ENCODE results near the gene ORC5.

The ORC5 gene

DNA sequence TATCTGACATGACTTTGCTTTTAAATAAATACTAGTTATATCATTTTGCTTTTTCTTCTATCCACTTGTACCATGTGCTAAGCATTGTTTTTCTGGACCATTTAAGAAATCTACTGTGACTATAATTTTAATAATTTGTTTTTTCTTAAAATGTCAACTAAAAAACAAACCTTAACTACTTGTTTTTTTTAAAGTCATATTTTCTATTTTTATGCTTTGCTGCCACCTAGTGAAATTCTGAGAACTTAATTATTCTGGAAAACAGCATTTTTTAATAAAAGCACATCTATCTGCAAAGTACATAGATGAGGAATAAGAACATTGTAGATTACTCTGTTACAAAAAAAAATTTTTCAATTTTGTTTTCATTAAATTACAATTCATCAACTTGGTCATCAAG is 47.4 kb downstream of the ORC5 start:
- Histone ChIP-seq H3K27me3 (ENCODE audit: insufficient read depth, poor library complexity, severe bottlenecking) (no peaks in the 10 kb centered on the region), H3K4me1 (ENCODE audit: insufficient read depth, poor library complexity, severe bottlenecking) (no peaks in the 10 kb centered on the region), H3K9me3 (ENCODE audit: severe bottlenecking) (no peaks in the 10 kb centered on the region), H3K4me3 (ENCODE audit: severe bottlenecking) (no peak overlapping the region), H3K27ac (ENCODE audit: poor library complexity, severe bottlenecking) (no peak overlapping the region), H3K36me3 (ENCODE audit: low read depth) (peaks cover 42% of the 10 kb centered on the region)
- TF ChIP-seq, protein P1, sequence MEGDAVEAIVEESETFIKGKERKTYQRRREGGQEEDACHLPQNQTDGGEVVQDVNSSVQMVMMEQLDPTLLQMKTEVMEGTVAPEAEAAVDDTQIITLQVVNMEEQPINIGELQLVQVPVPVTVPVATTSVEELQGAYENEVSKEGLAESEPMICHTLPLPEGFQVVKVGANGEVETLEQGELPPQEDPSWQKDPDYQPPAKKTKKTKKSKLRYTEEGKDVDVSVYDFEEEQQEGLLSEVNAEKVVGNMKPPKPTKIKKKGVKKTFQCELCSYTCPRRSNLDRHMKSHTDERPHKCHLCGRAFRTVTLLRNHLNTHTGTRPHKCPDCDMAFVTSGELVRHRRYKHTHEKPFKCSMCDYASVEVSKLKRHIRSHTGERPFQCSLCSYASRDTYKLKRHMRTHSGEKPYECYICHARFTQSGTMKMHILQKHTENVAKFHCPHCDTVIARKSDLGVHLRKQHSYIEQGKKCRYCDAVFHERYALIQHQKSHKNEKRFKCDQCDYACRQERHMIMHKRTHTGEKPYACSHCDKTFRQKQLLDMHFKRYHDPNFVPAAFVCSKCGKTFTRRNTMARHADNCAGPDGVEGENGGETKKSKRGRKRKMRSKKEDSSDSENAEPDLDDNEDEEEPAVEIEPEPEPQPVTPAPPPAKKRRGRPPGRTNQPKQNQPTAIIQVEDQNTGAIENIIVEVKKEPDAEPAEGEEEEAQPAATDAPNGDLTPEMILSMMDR (IDR thresholded peaks at IDR 0.05; ENCODE audit: poor library complexity, severe bottlenecking), result peak; percentile 65
- DNase-seq (ENCODE audit: low spot score) (no peak), ATAC-seq (ENCODE audit: low read depth) (no peak)

DNA sequence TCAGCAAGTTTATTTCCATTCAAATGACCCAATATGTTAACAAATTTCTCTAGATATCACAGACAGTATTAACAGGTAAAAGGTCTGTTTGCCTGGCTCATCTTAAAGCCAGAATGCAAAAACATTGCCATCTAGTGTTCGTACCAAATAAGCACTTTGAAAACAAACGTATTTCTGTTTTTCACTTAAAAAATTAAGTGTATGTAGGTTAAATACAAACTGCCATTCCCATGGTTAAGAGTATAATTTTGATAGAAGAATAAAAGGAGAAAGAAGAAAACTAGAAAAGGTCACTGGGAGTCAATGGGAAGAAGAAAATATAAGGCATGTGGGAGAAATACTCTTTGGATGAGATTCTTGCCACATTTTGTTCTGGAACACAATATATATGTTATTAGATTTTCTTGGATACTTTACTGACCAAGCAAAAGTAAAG is 51.0 kb downstream of the ORC5 start:
- no peak overlapping the region for H3K27ac ChIP-seq (ENCODE audit: poor library complexity, severe bottlenecking)
- TF ChIP-seq, protein P1 (IDR thresholded peaks at IDR 0.05; ENCODE audit: poor library complexity, severe bottlenecking), result peak; percentile 76
- H3K36me3 ChIP-seq (ENCODE audit: low read depth), result peaks cover 51% of the 10 kb centered on the region
- no peaks in the 10 kb centered on the region for H3K9me3 ChIP-seq (ENCODE audit: severe bottlenecking)
- no peak overlapping the region for H3K4me3 ChIP-seq (ENCODE audit: severe bottlenecking)
- DNase-seq (ENCODE audit: low spot score), result no peak
- H3K27me3 ChIP-seq (ENCODE audit: insufficient read depth, poor library complexity, severe bottlenecking), result no peaks in the 10 kb centered on the region
- peaks cover 4% of the 10 kb centered on the region for H3K4me1 ChIP-seq (ENCODE audit: insufficient read depth, poor library complexity, severe bottlenecking)
- no peak for ATAC-seq (ENCODE audit: low read depth)

DNA sequence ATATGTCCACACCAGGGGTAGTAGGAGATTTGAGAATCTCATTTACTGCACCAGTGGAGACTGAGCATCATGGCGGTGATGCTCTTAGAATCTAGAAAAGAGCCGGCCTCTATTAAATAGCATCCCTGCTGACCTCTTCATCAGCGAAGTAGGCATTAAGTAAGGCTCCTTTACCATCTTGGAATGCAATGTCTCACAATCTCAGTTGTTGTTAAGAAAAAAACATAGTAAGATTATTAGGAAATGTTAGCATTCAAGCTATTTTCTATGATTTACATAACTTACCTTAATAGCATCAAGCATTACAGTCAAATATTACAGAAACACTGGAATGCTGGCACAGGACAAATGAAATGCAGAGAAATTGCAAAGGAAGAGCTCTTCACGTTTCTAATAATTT is 54.5 kb downstream of the ORC5 start:
- Histone ChIP-seq H3K4me1 (ENCODE audit: insufficient read depth, poor library complexity, severe bottlenecking) (peaks cover 4% of the 10 kb centered on the region), H3K27me3 (ENCODE audit: insufficient read depth, poor library complexity, severe bottlenecking) (no peaks in the 10 kb centered on the region), H3K4me3 (ENCODE audit: severe bottlenecking) (no peak overlapping the region), H3K27ac (ENCODE audit: poor library complexity, severe bottlenecking) (no peak overlapping the region), H3K36me3 (ENCODE audit: low read depth) (peaks cover 34% of the 10 kb centered on the region), H3K9me3 (ENCODE audit: severe bottlenecking) (no peaks in the 10 kb centered on the region)
- ATAC-seq (ENCODE audit: low read depth) (no peak), DNase-seq (ENCODE audit: low spot score) (no peak)
- TF ChIP-seq, protein P1 (IDR thresholded peaks at IDR 0.05; ENCODE audit: poor library complexity, severe bottlenecking), result no peak

DNA sequence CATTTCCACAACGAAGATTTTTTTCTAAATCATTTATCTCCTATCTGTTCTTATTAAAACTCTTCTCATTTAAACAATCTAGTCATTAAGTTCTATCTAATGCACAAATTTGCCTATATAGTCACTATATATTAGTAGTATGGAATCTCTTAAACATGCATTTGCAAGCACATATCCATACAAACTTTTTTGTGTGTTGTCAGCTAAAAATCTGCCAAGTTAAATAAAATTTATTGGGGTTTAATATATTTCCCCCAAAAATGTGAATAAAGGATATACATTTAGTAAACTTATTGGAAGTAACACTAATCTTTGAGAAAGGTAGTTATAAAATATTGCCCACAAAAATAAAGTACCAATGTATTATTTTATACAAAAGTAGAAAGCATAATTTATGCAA is 55.3 kb downstream of the ORC5 start:
- TF ChIP-seq, protein P1 (IDR thresholded peaks at IDR 0.05; ENCODE audit: poor library complexity, severe bottlenecking), result no peak
- Histone ChIP-seq H3K27me3 (ENCODE audit: insufficient read depth, poor library complexity, severe bottlenecking) (no peaks in the 10 kb centered on the region), H3K4me1 (ENCODE audit: insufficient read depth, poor library complexity, severe bottlenecking) (peaks cover 4% of the 10 kb centered on the region), H3K27ac (ENCODE audit: poor library complexity, severe bottlenecking) (no peak overlapping the region), H3K9me3 (ENCODE audit: severe bottlenecking) (no peaks in the 10 kb centered on the region), H3K36me3 (ENCODE audit: low read depth) (peaks cover 34% of the 10 kb centered on the region), H3K4me3 (ENCODE audit: severe bottlenecking) (no peak overlapping the region)
- no peak for DNase-seq (ENCODE audit: low spot score)
- ATAC-seq (ENCODE audit: low read depth), result no peak

DNA sequence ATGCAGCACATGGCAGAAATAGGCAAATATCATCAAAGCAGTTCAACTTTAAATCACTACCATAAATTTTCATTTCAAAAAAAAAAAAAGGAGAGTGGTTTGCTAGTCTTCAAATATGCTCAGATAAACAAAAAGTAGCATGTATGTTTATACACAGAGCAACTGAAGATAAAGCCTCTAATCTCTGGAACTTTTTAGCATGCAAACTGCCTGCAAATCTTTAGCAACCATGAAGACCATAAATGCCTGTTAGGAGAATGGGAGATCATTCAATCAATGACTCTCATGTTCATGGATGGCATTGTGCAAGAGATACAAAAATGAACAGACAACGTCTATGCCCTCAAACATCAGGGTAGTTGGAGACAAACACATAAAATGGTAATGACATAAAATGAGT is 57.3 kb downstream of the ORC5 start:
- Histone ChIP-seq H3K4me1 (ENCODE audit: insufficient read depth, poor library complexity, severe bottlenecking) (peaks cover 4% of the 10 kb centered on the region), H3K27ac (ENCODE audit: poor library complexity, severe bottlenecking) (no peak overlapping the region), H3K36me3 (ENCODE audit: low read depth) (peaks cover 28% of the 10 kb centered on the region), H3K9me3 (ENCODE audit: severe bottlenecking) (peaks cover 2% of the 10 kb centered on the region), H3K4me3 (ENCODE audit: severe bottlenecking) (no peak overlapping the region), H3K27me3 (ENCODE audit: insufficient read depth, poor library complexity, severe bottlenecking) (no peaks in the 10 kb centered on the region)
- DNase-seq (ENCODE audit: low spot score) (no peak), ATAC-seq (ENCODE audit: low read depth) (no peak)
- TF ChIP-seq, protein P1 (IDR thresholded peaks at IDR 0.05; ENCODE audit: poor library complexity, severe bottlenecking), result no peak

Data from RWPE2 (cell line).